Peyer's patch (tissue), 4 donors: ENCODE results near the gene CAPZA2.

Experiments
- CTCF ChIP-seq, 6 experiments: fragments of 450-650 bp in 4 of 6; fragments of 200-600 bp in 2 of 6; sonication (generic) in 1 of 6; IDR thresholded peaks; one replicate each; pipeline ENCODE4 v1.5.1; 2017 to 2019; ENCODE audit warnings: antibody characterized with exemption in 6 of 6, mild to moderate bottlenecking in 3 of 6, moderate library complexity in 1 of 6
- POLR2A ChIP-seq, 2 donors: fragments of 450-650 bp; IDR thresholded peaks; one replicate each; pipeline ENCODE4 v1.5.1; 2017; ENCODE audit warnings: antibody characterized with exemption in 2 of 2, mild to moderate bottlenecking in 2 of 2, moderate library complexity in 2 of 2

DNA sequence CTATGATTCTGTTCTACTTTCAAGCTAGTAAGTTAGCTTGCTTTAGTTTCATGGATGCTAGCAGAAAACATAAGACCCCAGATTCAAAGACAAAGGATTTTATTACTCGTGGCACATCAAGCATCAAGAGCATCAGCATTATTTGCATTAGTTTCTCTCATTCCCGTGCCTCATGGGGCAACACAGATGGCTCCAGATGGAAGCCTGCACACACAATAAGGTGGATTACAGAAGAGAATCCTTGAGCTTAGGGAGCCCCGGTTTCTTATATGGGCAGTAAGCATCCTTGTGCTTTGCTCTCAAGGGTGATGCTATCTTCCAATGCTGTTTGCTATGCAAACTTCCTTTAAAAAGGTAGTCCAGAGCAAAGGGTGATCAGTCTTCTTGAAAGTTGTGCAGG is 10.7 kb upstream of the CAPZA2 start:
- TF ChIP-seq POLR2A (IDR thresholded peaks at IDR 0.05) (no peak), CTCF (IDR thresholded peaks at IDR 0.05) (no peak)
